ENCODE data around the gene RASAL3. TPM values are rescaled to one million over a fixed set of nuclear protein-coding genes. Genes with fewer than 3 reads are reported as not detected.

Gene RASAL3
- total RNA-seq, 1 donor from 2014 or later: 0.14 TPM

GRCh38 chr19:15469513-15470297, 5.4 kb upstream of the RASAL3 start:
- Histone ChIP-seq H3K36me3 (ENCODE audit: insufficient read depth, low read length) (no peaks in the 10 kb centered on the region), H3K9ac (ENCODE audit: low read length) (no peak overlapping the region), H3K9me3 (ENCODE audit: insufficient read depth, low read depth, low read length) (peaks cover 4% of the 10 kb centered on the region), H3K27me3 (ENCODE audit: insufficient read depth, low read length) (peaks cover 13% of the 10 kb centered on the region), H3K4me2 (ENCODE audit: low read length) (peak overlapping the region; percentile 69), H2AFZ (ENCODE audit: low read depth, low read length) (peak overlapping the region; percentile 47), H3K4me1 (ENCODE audit: insufficient read depth, low read length) (peaks cover 7% of the 10 kb centered on the region), H3K27ac (ENCODE audit: low read depth, low read length) (no peak overlapping the region), H4K20me1 (ENCODE audit: insufficient read depth, low read length) (no peaks in the 10 kb centered on the region), H3K4me3 (ENCODE audit: insufficient read depth, low read depth, low read length) (no peak overlapping the region), H3K79me2 (ENCODE audit: insufficient read depth, low read length) (no peaks in the 10 kb centered on the region)
- FAIRE-seq (no peak), DNase-seq (ENCODE audit: low read depth) (no peak)
- H3K27ac Mint-ChIP-seq (ENCODE audit: unreplicated experiment): no peak overlapping the region
- H3K4me3 Mint-ChIP-seq (ENCODE audit: unreplicated experiment): no peak overlapping the region
- H3K4me1 Mint-ChIP-seq (ENCODE audit: low read depth, unreplicated experiment): no peaks in the 10 kb centered on the region
- H3K36me3 Mint-ChIP-seq (ENCODE audit: low read depth, unreplicated experiment): no peaks in the 10 kb centered on the region
- peaks cover 45% of the 10 kb centered on the region for H3K27me3 Mint-ChIP-seq (ENCODE audit: low read depth, unreplicated experiment)
- peaks cover 15% of the 10 kb centered on the region for H3K9me3 Mint-ChIP-seq (ENCODE audit: unreplicated experiment)
- TF ChIP-seq CTCF (IDR thresholded peaks at IDR 0.05; ENCODE audit: insufficient read depth, low read depth, low read length): no peak
- TF ChIP-seq EZH2 (IDR thresholded peaks at IDR 0.05; ENCODE audit: insufficient read depth, low read length): peak; percentile 74

- H3K4me3 Mint-ChIP-seq (ENCODE audit: unreplicated experiment): no peak overlapping the region
- Histone ChIP-seq H3K27me3 (ENCODE audit: insufficient read depth, low read length) (peaks cover 13% of the 10 kb centered on the region), H3K9ac (ENCODE audit: low read length) (no peak overlapping the region), H3K36me3 (ENCODE audit: insufficient read depth, low read length) (no peaks in the 10 kb centered on the region), H3K79me2 (ENCODE audit: insufficient read depth, low read length) (no peaks in the 10 kb centered on the region), H3K4me3 (ENCODE audit: insufficient read depth, low read depth, low read length) (no peak overlapping the region), H3K9me3 (ENCODE audit: insufficient read depth, low read depth, low read length) (peaks cover 4% of the 10 kb centered on the region), H3K27ac (ENCODE audit: low read depth, low read length) (no peak overlapping the region), H4K20me1 (ENCODE audit: insufficient read depth, low read length) (no peaks in the 10 kb centered on the region), H2AFZ (ENCODE audit: low read depth, low read length) (no peak overlapping the region), H3K4me2 (ENCODE audit: low read length) (peak overlapping the region; percentile 69), H3K4me1 (ENCODE audit: insufficient read depth, low read length) (peaks cover 7% of the 10 kb centered on the region)
- peaks cover 47% of the 10 kb centered on the region for H3K27me3 Mint-ChIP-seq (ENCODE audit: low read depth, unreplicated experiment)
- H3K9me3 Mint-ChIP-seq (ENCODE audit: unreplicated experiment): peaks cover 12% of the 10 kb centered on the region
- H3K27ac Mint-ChIP-seq (ENCODE audit: unreplicated experiment): no peak overlapping the region
- H3K36me3 Mint-ChIP-seq (ENCODE audit: low read depth, unreplicated experiment): no peaks in the 10 kb centered on the region
- DNase-seq (ENCODE audit: low read depth) (no peak), FAIRE-seq (no peak)
- H3K4me1 Mint-ChIP-seq (ENCODE audit: low read depth, unreplicated experiment): no peaks in the 10 kb centered on the region
- TF ChIP-seq EZH2 (IDR thresholded peaks at IDR 0.05; ENCODE audit: insufficient read depth, low read length): no peak
- TF ChIP-seq CTCF (IDR thresholded peaks at IDR 0.05; ENCODE audit: insufficient read depth, low read depth, low read length): no peak
These were observed 4.5 kb upstream of the RASAL3 start for GRCh38 chr19:15468675-15469512.
